NCI-H1417 treated with DMSO at 0.1 percent for 48 hours (cell line): ENCODE results near the gene SFTPD.
"Not testable (repeated sequence)": the region's sequence is repeated elsewhere in the genome, so short reads cannot be mapped to it uniquely, and the experiment has no call there.

Experiments
- DNase-seq: peaks from one replicate; lab custom pipeline; 2025; lab: John Stamatoyannopoulos, UW

Gene SFTPD

DNA sequence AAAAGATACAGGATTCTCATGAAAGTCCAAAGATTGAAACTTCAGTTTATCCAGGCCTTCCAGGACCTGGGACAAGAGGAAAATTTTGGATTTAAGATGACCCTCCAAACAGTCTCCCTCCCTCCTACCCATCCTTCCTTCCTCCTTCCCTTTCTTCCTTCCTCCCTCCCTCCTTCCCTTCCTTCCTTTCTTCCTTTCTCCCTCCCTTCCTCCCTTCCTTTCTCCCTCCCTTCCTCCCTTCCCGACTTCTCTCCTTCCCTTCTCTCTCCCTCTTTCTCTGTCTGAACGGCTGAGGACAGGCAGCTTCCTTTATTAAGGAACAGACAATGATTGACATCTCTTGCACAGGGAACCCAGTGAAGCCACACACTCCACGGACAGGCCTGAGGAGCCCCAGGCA is 23.3 kb downstream of the SFTPD start:
- no peak for DNase-seq

DNA sequence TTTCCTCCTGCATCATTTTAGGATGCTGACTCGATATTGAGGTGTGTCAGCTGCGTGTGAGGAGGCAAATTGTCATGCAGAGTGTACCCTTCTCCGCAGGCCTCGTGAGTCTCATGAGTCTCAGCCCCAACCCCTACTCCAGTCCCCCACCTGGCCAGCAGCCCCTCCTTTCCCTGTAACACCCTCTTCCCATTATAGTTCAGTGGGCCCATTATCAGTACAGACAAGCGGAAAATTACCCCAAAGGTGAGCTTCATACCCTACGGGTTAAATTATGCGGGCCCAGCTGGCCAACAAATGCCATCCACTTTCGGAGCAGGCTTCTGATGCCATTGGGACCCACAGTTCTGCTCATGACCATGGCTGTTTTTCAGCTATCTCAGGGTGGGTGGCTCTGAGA is 25.2 kb downstream of the SFTPD start:
- DNase-seq, result no peak

DNA sequence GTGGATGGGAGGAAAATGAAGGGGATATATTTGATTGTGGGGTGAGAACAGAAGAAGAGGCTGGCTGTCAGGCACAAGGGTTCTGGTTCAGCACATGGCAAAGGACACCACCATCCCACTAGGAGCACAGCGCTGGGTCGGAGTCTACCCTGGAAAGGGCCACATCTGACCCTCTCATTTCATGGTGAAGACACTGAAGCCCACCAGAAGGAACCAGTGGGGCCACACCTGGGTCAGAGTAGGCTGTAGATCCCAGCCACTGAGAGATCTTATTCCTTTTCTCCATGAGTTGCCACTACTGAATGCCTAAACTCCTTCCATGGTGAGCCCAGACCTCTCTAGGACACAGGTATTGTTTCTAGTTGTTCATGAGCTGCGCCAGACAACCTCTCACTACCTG is 25.8 kb downstream of the SFTPD start:
- DNase-seq, result no peak

DNA sequence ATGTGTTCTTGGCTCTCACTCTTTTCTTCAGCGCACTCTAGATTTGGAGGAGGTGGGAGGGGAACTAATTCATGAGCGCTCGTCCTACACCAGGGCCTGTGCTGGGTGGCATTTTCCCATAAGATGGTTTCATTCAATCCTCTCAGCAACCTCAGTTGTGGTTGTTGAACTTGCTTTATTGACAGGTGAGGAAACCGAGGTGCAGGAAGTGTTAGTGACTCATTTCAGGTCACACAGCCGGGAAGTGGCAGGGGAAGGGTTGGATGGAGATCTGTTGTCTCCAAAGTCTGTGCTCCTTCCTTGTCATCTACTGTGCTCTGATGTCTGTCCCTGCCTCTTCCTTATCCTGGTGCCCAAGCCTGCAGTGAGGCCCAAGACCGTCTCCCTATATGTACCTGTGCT is 26.9 kb downstream of the SFTPD start:
- not testable (repeated sequence) for DNase-seq

DNA sequence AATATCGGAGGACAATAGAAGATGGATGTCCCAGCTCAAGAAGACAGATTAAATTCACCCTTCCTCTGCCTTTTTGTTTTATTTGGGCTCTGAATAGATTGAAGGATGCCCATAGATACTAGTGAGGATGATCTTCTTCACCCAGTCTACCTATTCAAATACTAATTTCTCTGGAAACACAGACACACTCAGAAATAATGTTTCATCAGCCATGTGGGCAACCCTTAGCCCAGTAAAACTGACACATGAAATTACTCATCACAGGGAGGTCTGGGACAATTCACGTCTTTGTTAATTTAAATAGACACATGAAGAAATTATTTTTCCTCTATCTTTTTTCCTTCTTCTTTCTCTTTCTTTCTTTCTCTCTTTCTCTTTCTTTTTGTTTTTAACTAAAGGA is 33.1 kb downstream of the SFTPD start:
- DNase-seq, result not testable (repeated sequence)

DNA sequence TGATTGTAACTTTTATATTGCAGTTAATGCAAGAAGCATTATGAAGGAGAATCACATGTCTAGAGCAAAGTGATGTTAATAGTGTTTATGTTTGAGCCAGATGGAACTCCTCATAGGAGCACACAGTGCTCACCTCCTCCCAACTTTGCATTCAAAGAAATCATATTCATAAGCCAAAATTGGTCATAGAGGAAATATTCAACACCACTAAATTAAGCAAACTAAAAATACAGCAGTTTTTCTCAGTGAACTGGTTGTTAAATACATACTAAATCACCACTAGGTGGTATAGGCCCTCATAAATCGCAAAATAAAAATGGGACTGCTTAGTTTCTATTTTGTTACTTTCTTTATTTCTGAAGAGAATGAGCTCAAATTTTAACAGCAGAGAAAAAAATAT is 34.4 kb downstream of the SFTPD start:
- not testable (repeated sequence) for DNase-seq

DNA sequence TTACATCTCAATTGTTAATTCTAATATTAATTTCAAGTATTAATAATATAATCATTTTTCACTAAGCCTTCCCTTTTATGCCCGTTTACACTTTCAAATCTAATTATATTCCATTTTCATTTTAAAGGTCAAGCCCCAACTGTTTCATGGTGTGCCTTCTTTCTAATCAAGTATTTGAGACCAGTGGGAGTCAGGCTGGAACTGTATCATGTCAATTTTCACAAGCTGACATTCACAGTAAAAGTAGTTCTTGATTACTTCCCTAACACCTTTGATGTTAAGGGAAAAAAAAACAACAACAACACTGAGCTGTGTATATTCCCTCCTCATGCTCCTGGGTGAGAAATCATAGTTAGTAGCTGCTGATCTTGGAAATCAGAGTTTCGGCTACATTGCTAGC is 38.1 kb downstream of the SFTPD start:
- DNase-seq, result no peak

DNA sequence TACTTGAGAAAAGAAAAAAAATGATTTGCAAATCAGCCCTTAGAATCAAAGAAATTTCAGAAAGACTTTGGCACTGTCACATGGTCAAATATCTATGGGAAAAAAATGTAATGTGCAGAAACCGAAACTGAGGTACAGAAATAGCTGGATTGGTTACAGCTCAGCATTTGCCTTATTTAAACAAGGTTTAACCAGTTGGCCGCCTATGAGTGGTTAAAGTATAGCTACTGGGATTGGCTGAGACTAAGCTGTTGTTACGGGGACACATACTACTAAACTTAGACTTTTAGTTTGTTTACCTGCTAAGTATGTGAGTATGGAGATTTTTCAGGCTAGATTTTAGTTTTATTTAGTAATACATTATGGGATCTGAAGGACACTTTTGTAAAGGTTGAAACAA is 38.6 kb downstream of the SFTPD start:
- DNase-seq, result no peak

GRCh38 chr10:79905322-79906314 is 43.3 kb downstream of the SFTPD start:
- DNase-seq, result no peak

DNA sequence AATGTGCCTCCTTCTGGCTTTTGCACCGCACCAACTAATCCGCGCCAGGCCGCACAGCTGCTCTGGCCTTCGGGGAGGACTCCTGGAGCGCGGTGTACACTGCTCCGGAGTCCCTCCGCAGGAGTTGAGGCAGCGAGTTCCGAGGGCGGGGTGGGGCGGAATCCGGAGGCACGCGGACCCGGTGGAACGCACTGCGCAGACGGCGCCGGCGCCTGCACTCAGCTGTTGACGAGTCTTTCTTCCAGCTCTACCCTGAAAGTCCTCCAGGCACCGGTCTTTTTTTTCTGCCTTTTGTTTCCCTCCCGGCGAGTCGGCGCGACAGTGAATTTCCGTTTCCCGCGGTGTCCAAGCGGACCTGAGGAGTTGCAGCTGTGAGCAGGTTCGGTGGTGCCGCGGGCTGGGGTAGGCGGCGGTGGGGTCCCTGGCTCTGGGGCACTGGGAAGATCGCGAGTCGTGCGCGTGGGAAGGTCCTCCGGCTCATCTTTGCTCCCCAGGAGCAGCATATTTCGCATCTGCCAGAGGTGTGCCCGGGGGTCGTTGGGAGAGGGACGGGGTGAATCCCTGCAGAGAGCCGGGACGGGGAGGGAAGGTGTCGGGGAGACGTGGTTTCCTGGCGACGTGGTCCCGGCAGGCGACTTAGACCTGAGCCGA is 44.1 kb downstream of the SFTPD start:
- no peak for DNase-seq

DNA sequence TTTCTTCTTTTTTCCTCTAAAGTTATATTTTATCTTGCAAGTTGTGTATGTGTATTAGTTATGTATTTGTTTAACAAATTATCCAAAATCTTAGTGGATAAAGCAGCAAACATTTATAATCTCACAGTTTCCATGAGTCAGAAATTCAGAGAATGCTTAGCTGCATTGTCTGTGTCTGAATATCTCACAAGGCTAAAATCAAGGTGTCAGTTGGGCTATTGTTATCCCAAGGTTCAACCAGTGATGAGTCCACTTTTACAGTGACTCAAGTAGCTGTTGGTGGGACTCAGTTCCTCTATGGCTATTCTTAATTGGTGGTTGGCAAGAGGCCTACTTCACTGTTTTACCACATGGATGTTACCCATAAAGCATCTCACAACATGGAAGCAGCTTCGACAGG is 47.3 kb downstream of the SFTPD start:
- DNase-seq, result not testable (repeated sequence)

- no peak for DNase-seq
Measured at GRCh38 chr10:79898597-79899325, 50.1 kb downstream of the SFTPD start.

DNA sequence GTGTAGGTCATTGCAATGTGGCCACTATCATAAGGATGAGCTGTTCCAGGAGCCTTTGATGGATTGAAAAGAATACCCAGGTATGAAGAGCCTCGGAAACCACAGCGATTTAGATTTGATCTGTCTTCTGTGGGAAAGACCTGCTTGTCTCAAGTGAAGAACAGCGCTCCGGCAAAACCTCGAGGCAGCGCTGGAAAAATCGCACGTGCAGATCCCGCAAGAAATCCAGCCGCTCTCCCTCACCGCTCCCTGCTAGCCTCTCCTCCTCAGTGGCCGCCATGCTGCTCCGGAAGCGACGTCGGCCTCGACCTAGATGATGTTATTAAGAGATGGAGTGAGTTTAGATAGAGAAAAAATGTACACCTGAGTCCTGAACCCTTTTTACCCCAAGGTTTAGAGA is 56.0 kb downstream of the SFTPD start:
- not testable (repeated sequence) for DNase-seq

- no peak for DNase-seq
Measured at GRCh38 chr10:79890469-79890868, 58.4 kb downstream of the SFTPD start.

DNA sequence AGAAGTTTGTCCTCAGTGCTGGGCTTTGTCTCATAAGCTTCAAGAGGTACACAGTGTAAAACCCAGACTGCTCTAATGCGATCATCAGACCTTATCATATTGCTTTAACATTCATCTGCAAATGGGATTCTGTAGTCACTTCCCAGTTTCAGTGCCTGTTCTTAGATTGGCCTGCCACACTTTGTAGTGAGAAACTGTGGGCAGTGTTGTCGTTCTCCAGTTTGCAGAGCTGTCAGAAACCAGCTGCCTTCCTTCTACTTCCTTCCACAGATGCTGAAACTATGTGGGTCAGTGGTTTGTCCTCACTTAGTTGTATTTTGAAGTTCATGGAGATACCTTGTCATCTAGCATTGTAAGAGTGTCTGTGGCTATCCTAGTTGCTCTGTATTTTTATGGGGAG is 59.9 kb downstream of the SFTPD start:
- DNase-seq, result not testable (repeated sequence)
